Neural cell (in vitro differentiated cells): ENCODE data around the gene CCDC148. TPM values are rescaled to one million over a fixed set of nuclear protein-coding genes. Genes with fewer than 3 reads are reported as not detected.

Source experiments
- H2AFZ ChIP-seq: fragments of 200-600, 300-800 bp; sonication (generic), shearing (Covaris generic); 2 replicates; pipeline ENCODE4 v1.6.0; 2014; ENCODE audit warnings: low read depth, mild to moderate bottlenecking, antibody characterized with exemption, low read length, moderate library complexity
- H3F3A ChIP-seq: fragments of 200-600 bp; shearing (Covaris generic); 2 replicates; pipeline ENCODE4 v1.6.1; 2016; ENCODE audit warnings: mild to moderate bottlenecking, moderate library complexity, mixed read lengths, antibody characterized with exemption, low read length; ENCODE audit not compliant: insufficient read depth, poor library complexity, severe bottlenecking
- H3K27ac ChIP-seq: fragments of 200-600, 300-800 bp; sonication (generic), shearing (Covaris generic); 2 replicates; pipeline ENCODE4 v1.5.1; 2014; ENCODE audit warnings: mild to moderate bottlenecking, low read length, moderate library complexity
- H3K27me3 ChIP-seq: fragments of 300-800, 200-600 bp; sonication (generic), shearing (Covaris generic); 2 replicates; pipeline ENCODE4 v1.6.0; 2014; ENCODE audit warnings: mild to moderate bottlenecking, low read depth, low read length, moderate library complexity; ENCODE audit not compliant: insufficient read depth
- H3K36me3 ChIP-seq: fragments of 300-800, 200-600 bp; sonication (generic), shearing (Covaris generic); 2 replicates; pipeline ENCODE4 v1.5.1; 2014; ENCODE audit warnings: mild to moderate bottlenecking, antibody characterized with exemption, low read length, moderate library complexity; ENCODE audit not compliant: insufficient read depth
- H3K4me2 ChIP-seq: fragments of 300-800, 200-600 bp; sonication (generic), shearing (Covaris generic); 2 replicates; pipeline ENCODE4 v1.6.0; 2014; ENCODE audit warnings: mild to moderate bottlenecking, low read length
- H3K4me3 ChIP-seq: fragments of 300-800, 200-600 bp; sonication (generic), shearing (Covaris generic); 2 replicates; pipeline ENCODE4 v1.5.1; 2014; ENCODE audit warnings: mild to moderate bottlenecking, low read length, moderate library complexity
- H3K79me2 ChIP-seq: fragments of 200-600 bp; shearing (Covaris generic); replicated peaks from 2 replicates; pipeline ENCODE4 v1.6.0; 2014; ENCODE audit warnings: mild to moderate bottlenecking, low read length, moderate library complexity; ENCODE audit not compliant: insufficient read depth
- H3K9ac ChIP-seq: fragments of 300-800, 200-600 bp; sonication (generic), shearing (Covaris generic); 2 replicates; pipeline ENCODE4 v1.6.1; 2016; ENCODE audit warnings: mild to moderate bottlenecking, low read length, mixed read lengths
- H3K9me2 ChIP-seq: fragments of 200-600 bp; shearing (Covaris generic); 2 replicates; pipeline ENCODE4 v1.6.1; 2016; ENCODE audit warnings: mild to moderate bottlenecking, low read length, mixed read lengths; ENCODE audit not compliant: insufficient read depth
- H3K9me3 ChIP-seq: fragments of 200-600, 300-800 bp; sonication (generic), shearing (Covaris generic); 2 replicates; pipeline ENCODE4 v1.6.1; 2016; ENCODE audit warnings: mild to moderate bottlenecking, mixed run types, low read length, moderate library complexity, mixed read lengths
- H4K20me1 ChIP-seq: fragments of 200-600 bp; shearing (Covaris generic); 2 replicates; pipeline ENCODE4 v1.6.1; 2016; ENCODE audit warnings: mild to moderate bottlenecking, mixed run types; ENCODE audit not compliant: insufficient read depth
- CTCF ChIP-seq: fragments of 450-650 bp; IDR thresholded peaks from 2 replicates; pipeline ENCODE4 v1.5.1; 2014; ENCODE audit warnings: antibody characterized with exemption, mild to moderate bottlenecking, moderate library complexity; ENCODE audit not compliant: poor library complexity, severe bottlenecking
- EP300 ChIP-seq: fragments of 450-650 bp; conservative IDR thresholded peaks from 2 replicates; pipeline ENCODE4 v1.6.1; 2014; ENCODE audit warnings: antibody characterized with exemption, mild to moderate bottlenecking, moderate library complexity; ENCODE audit not compliant: poor library complexity, severe bottlenecking
- EZH2 ChIP-seq: fragments of 200-600, 300-800 bp; shearing (Covaris generic), sonication (generic); IDR thresholded peaks from 2 replicates; pipeline ENCODE4 v1.6.1; 2014; ENCODE audit warnings: antibody characterized with exemption, low read length, borderline replicate concordance, mild to moderate bottlenecking; ENCODE audit not compliant: insufficient read depth, poor library complexity, severe bottlenecking
- MXI1 ChIP-seq: fragments of 450-650 bp; conservative IDR thresholded peaks from 2 replicates; pipeline ENCODE4 v1.6.1; 2014; ENCODE audit warnings: antibody characterized with exemption, mild to moderate bottlenecking; ENCODE audit not compliant: poor library complexity, severe bottlenecking
- POLR2AphosphoS5 ChIP-seq: IDR thresholded peaks from 2 replicates; pipeline ENCODE4 v1.6.1; 2012
- RAD21 ChIP-seq: fragments of 450-650 bp; conservative IDR thresholded peaks from 2 replicates; pipeline ENCODE4 v1.6.1; 2014; ENCODE audit warnings: antibody characterized with exemption, mild to moderate bottlenecking, moderate library complexity
- REST ChIP-seq: IDR thresholded peaks from 2 replicates; pipeline ENCODE4 v1.6.1; 2012; ENCODE audit warnings: borderline replicate concordance
- SMC3 ChIP-seq: fragments of 450-650 bp; conservative IDR thresholded peaks from 2 replicates; pipeline ENCODE4 v1.6.1; 2014; ENCODE audit warnings: antibody characterized with exemption, mild to moderate bottlenecking, moderate library complexity; ENCODE audit not compliant: poor library complexity
- TAF1 ChIP-seq: IDR thresholded peaks from 2 replicates; pipeline ENCODE4 v1.6.1; 2012; ENCODE audit warnings: low read depth
- polyA plus RNA-seq: library from polyadenylated mRNA; depleted of rRNA; stranded (reverse); fragments of >200 nt; gene quantifications from 2 replicates; pipeline ENCODE4 v1.2.3, GENCODE V29; 2014

The CCDC148 gene
- polyA plus RNA-seq, 1 donor from 2014 or later: 1.8 TPM

GRCh38 chr2:158153270-158154015 lies 303.1 kb downstream of the CCDC148 start:
- H3K36me3 ChIP-seq: no peaks in the 10 kb centered on the region
- no peaks in the 10 kb centered on the region for H3K79me2 ChIP-seq
- H3K9me2 ChIP-seq: no peaks in the 10 kb centered on the region
- H3F3A ChIP-seq: no peaks in the 10 kb centered on the region
- H2AFZ ChIP-seq: no peak overlapping the region
- no peak overlapping the region for H3K9ac ChIP-seq
- no peaks in the 10 kb centered on the region for H4K20me1 ChIP-seq
- no peaks in the 10 kb centered on the region for H3K27me3 ChIP-seq
- H3K27ac ChIP-seq: no peak overlapping the region
- no peak overlapping the region for H3K4me2 ChIP-seq
- H3K4me3 ChIP-seq: no peak overlapping the region
- TF ChIP-seq MXI1: no peak
- no peak for TF ChIP-seq REST
- no peak for TF ChIP-seq EZH2
- TF ChIP-seq CTCF: no peak
- no peak for TF ChIP-seq RAD21
- no peak for TF ChIP-seq POLR2AphosphoS5
- no peak for TF ChIP-seq SMC3
- no peak for TF ChIP-seq TAF1
- TF ChIP-seq EP300: no peak
- H3K9me3 ChIP-seq: no peaks in the 10 kb centered on the region

GRCh38 chr2:158144914-158145625 lies 311.5 kb downstream of the CCDC148 start:
- Histone ChIP-seq H3K9me2 (no peaks in the 10 kb centered on the region), H3K27ac (no peak overlapping the region), H3K4me3 (no peak overlapping the region), H3K36me3 (no peaks in the 10 kb centered on the region), H3K27me3 (no peaks in the 10 kb centered on the region), H3K79me2 (no peaks in the 10 kb centered on the region), H3K9me3 (no peaks in the 10 kb centered on the region), H3F3A (no peaks in the 10 kb centered on the region), H2AFZ (no peak overlapping the region), H3K9ac (no peak overlapping the region), H4K20me1 (no peaks in the 10 kb centered on the region), H3K4me2 (no peak overlapping the region)
- TF ChIP-seq TAF1 (no peak), RAD21 (no peak), EZH2 (no peak), POLR2AphosphoS5 (no peak)
